Loucy (cell line): Measurements from ENCODE around the gene MTCH1.

Experiments
- CTCF ChIP-seq: fragments of 200-600 bp; sonication (generic); conservative IDR thresholded peaks from 2 replicates; pipeline ENCODE4 v1.5.1; 2014; ENCODE audit warnings: mild to moderate bottlenecking, antibody characterized with exemption, low read length
- EZH2phosphoT487 ChIP-seq: fragments of 200-600 bp; IDR thresholded peaks from 2 replicates; pipeline ENCODE4 v1.6.1; 2018; ENCODE audit warnings: antibody characterized with exemption, mild to moderate bottlenecking, moderate library complexity, borderline replicate concordance

GRCh38 chr6:37014667-37015066, 28.7 kb upstream of the MTCH1 start:
- TF ChIP-seq CTCF (no peak), EZH2phosphoT487 (no peak)
